Fibroblast of lung (primary cell): ENCODE measurements around the gene RINL. TPM values are rescaled to one million over a fixed set of nuclear protein-coding genes. Genes with fewer than 3 reads are reported as not detected.

Experiments used
- DNase-seq, 2 donors: peaks; one replicate each; pipeline versions ENCODE4 v3.0.0 to v3.0.0-alpha.2; 2010; ENCODE audit warnings: low read depth in 2 of 2
- H2AFZ ChIP-seq: 2 replicates; pipeline ENCODE4 v1.5.1; 2012; ENCODE audit warnings: low read length, control low read depth, inconsistent platforms
- H3K27ac ChIP-seq: 2 replicates; pipeline ENCODE4 v1.5.1; 2011; ENCODE audit warnings: low read length, control low read depth; ENCODE audit not compliant: insufficient read depth
- H3K27me3 ChIP-seq: 2 replicates; pipeline ENCODE4 v1.5.1; 2011; ENCODE audit warnings: mild to moderate bottlenecking, low read length; ENCODE audit not compliant: control insufficient read depth, insufficient read depth
- H3K36me3 ChIP-seq: 2 replicates; pipeline ENCODE4 v1.5.1; 2011; ENCODE audit warnings: low read length; ENCODE audit not compliant: control insufficient read depth, insufficient read depth
- H3K4me1 ChIP-seq: 2 replicates; pipeline ENCODE4 v1.5.1; 2011; ENCODE audit warnings: low read length; ENCODE audit not compliant: control insufficient read depth, insufficient read depth; ENCODE audit errors: extremely low read depth
- H3K4me2 ChIP-seq: 2 replicates; pipeline ENCODE4 v1.5.1; 2011; ENCODE audit warnings: low read length, control low read depth; ENCODE audit not compliant: insufficient read depth; ENCODE audit errors: extremely low read depth
- H3K4me3 ChIP-seq, 4 experiments: fragments of 200-600 bp in 1 of 4; sonication (generic) in 1 of 4; replicated peaks in 1 of 4; 2 replicates each; pipeline ENCODE4 v1.5.1; 2011 to 2016; ENCODE audit warnings: low read length in 4 of 4, low read depth in 3 of 4, mild to moderate bottlenecking in 3 of 4, control low read depth in 2 of 4, inconsistent platforms in 1 of 4, mixed read lengths in 1 of 4; ENCODE audit not compliant: insufficient read depth in 1 of 4; ENCODE audit errors: control extremely low read depth in 1 of 4
- H3K79me2 ChIP-seq: 2 replicates; pipeline ENCODE4 v1.5.1; 2012; ENCODE audit warnings: mild to moderate bottlenecking, low read length, inconsistent platforms; ENCODE audit not compliant: control insufficient read depth, insufficient read depth
- H3K9ac ChIP-seq: 2 replicates; pipeline ENCODE4 v1.5.1; 2011; ENCODE audit warnings: mild to moderate bottlenecking, low read length, control low read depth; ENCODE audit not compliant: insufficient read depth
- H3K9me3 ChIP-seq: 2 replicates; pipeline ENCODE4 v1.5.1; 2012; ENCODE audit warnings: low read depth, low read length; ENCODE audit not compliant: control insufficient read depth, insufficient read depth
- H4K20me1 ChIP-seq: 2 replicates; pipeline ENCODE4 v1.5.1; 2011; ENCODE audit warnings: low read length; ENCODE audit not compliant: control insufficient read depth, insufficient read depth; ENCODE audit errors: extremely low read depth
- EZH2 ChIP-seq: IDR thresholded peaks from 2 replicates; pipeline ENCODE4 v1.5.1; 2012; ENCODE audit warnings: low read length, control low read depth, mild to moderate bottlenecking; ENCODE audit errors: missing control alignments
- polyA plus RNA-seq, 2 donors: library from polyadenylated mRNA; depleted of rRNA in 1 of 2; stranded (reverse) in 1 of 2; unstranded in 1 of 2; fragments of >200 nt; gene quantifications; 2 replicates each; pipeline ENCODE4 v1.2.1, GENCODE V29; 2011 to 2012; ENCODE audit warnings: missing spikeins in 1 of 2
- total RNA-seq: library from RNA; depleted of rRNA; stranded (reverse); fragments of >200 nt; gene quantifications from 2 replicates; pipeline ENCODE4 v1.2.1, GENCODE V29; 2014
- TF ChIP-seq, protein P1 (sequence below), 2 donors: IDR thresholded peaks in 1 of 2; conservative IDR thresholded peaks in 1 of 2; 1 replicate in 1 of 2; 2 replicates in 1 of 2; pipeline ENCODE4 v1.5.1; 2011 to 2012; ENCODE audit warnings: low read length in 2 of 2, control low read depth in 1 of 2, inconsistent platforms in 1 of 2, low read depth in 1 of 2, mild to moderate bottlenecking in 1 of 2

Gene RINL
- total and polyA plus RNA-seq, 2 donors (not counting 1 experiment from before 2014, with no cell fraction given) = 0.59 to 3.5 TPM

- peaks cover 11% of the 10 kb centered on the region for H3K4me1 ChIP-seq
- peaks cover 42% of the 10 kb centered on the region for H3K79me2 ChIP-seq
- H3K27ac ChIP-seq = no peak overlapping the region
- peak in 1 of 2 donors; percentile 37 for DNase-seq
- peaks cover 59% of the 10 kb centered on the region for H3K36me3 ChIP-seq
- H3K4me2 ChIP-seq = no peak overlapping the region
- TF ChIP-seq, protein P1, sequence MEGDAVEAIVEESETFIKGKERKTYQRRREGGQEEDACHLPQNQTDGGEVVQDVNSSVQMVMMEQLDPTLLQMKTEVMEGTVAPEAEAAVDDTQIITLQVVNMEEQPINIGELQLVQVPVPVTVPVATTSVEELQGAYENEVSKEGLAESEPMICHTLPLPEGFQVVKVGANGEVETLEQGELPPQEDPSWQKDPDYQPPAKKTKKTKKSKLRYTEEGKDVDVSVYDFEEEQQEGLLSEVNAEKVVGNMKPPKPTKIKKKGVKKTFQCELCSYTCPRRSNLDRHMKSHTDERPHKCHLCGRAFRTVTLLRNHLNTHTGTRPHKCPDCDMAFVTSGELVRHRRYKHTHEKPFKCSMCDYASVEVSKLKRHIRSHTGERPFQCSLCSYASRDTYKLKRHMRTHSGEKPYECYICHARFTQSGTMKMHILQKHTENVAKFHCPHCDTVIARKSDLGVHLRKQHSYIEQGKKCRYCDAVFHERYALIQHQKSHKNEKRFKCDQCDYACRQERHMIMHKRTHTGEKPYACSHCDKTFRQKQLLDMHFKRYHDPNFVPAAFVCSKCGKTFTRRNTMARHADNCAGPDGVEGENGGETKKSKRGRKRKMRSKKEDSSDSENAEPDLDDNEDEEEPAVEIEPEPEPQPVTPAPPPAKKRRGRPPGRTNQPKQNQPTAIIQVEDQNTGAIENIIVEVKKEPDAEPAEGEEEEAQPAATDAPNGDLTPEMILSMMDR (conservative IDR thresholded peaks at IDR 0.05 in 1 of 2, IDR thresholded peaks at IDR 0.05 in 1 of 2; ENCODE audit: low read depth in 1 of 2, low read length in 2 of 2) = no peak
- TF ChIP-seq EZH2 = no peak
- no peak overlapping the region for H3K4me3 ChIP-seq
- H3K9ac ChIP-seq = no peak overlapping the region
- no peaks in the 10 kb centered on the region for H3K27me3 ChIP-seq
- no peaks in the 10 kb centered on the region for H4K20me1 ChIP-seq
- H2AFZ ChIP-seq = no peak overlapping the region
- no peaks in the 10 kb centered on the region for H3K9me3 ChIP-seq
Observed at GRCh38 chr19:38839816-38840582, 38.1 kb downstream of the RINL start.

DNA sequence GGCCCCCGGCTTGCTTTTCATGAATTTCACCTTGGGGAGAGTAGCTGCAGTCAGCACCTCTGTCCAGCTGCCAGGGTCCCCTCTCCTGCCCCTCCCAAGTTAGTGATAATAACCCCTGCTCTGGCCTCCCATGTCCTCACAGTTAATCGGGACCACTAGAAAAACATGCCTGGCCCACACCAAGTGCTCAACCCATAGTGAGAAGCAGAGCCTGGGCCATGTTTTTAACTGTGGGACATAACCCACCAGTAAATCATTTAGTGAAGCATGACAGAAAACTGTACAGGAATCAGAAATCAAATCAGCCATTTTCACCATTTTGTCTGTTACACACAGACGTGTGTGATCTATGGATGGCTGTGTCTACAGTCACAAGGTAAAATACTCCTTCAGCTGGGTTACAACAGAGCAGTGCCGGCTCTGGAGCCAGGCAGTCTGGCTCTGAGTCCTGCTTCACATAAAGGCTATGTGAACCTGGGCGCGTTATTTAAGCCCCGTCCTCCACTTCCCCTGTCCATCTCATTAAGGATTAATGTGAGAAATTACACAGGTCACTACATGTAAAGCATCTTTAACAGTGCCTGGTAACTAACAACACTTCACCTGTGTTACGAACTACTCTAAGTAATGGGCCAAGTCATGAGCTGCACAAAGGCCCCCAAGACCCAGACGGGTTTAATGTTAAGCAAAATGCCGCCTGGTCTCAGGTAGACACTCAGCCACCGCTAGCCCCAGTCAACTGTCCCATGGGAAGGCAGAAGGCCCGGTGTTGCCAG, 38.9 kb downstream of the RINL start:
- TF ChIP-seq, protein P1 (conservative IDR thresholded peaks at IDR 0.05 in 1 of 2, IDR thresholded peaks at IDR 0.05 in 1 of 2; ENCODE audit: low read depth in 1 of 2, low read length in 2 of 2) = no peak
- no peak overlapping the region for H2AFZ ChIP-seq
- H3K9me3 ChIP-seq = no peaks in the 10 kb centered on the region
- H3K27ac ChIP-seq = no peak overlapping the region
- H3K9ac ChIP-seq = no peak overlapping the region
- peaks cover 35% of the 10 kb centered on the region for H3K79me2 ChIP-seq
- peaks cover 11% of the 10 kb centered on the region for H3K4me1 ChIP-seq
- H3K4me2 ChIP-seq = no peak overlapping the region
- H3K27me3 ChIP-seq = no peaks in the 10 kb centered on the region
- peaks cover 56% of the 10 kb centered on the region for H3K36me3 ChIP-seq
- DNase-seq = no peak
- H4K20me1 ChIP-seq = no peaks in the 10 kb centered on the region
- H3K4me3 ChIP-seq = no peak overlapping the region

DNA sequence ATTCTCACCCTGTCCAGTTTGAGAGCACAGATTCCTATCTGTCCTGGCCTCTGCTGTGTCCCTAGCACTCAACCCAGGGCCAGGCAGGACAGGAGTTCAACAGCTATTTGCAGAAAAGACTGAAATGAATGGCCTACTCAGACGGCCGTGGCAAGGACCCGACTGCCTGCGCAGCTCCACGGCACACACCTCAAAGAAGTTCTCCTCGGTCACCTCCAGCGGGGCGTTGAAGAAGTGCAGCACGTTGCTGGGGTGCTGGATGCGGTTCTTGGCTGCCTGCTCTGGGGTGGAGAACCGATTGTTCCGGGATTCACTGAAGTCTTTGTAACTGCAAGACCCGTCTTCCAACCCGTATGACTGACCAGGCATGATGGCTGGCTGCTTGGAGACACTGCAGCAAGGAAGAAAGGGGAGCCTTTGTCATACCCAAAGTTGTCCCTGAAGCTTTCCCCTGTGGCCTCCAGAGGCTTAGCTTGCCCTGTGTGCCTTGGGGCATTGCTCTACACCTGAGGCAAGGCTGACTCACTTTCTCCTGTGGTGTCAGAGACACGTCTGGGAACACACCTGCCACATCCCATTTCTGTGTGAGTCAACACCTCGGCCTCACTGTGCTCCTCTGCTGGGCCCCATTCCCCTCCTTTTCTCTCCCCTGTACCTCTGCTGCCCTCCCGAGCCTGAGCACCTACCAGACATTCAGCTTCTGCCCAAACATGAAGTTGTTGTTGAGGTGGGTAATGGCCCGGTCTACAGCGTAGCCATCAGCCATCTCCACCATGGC, 39.7 kb downstream of the RINL start:
- no peaks in the 10 kb centered on the region for H3K9me3 ChIP-seq
- no peak for DNase-seq
- H2AFZ ChIP-seq = no peak overlapping the region
- TF ChIP-seq EZH2 = no peak
- TF ChIP-seq, protein P1 (conservative IDR thresholded peaks at IDR 0.05 in 1 of 2, IDR thresholded peaks at IDR 0.05 in 1 of 2; ENCODE audit: low read depth in 1 of 2, low read length in 2 of 2) = no peak
- no peaks in the 10 kb centered on the region for H4K20me1 ChIP-seq
- peaks cover 11% of the 10 kb centered on the region for H3K4me1 ChIP-seq
- H3K36me3 ChIP-seq = peaks cover 49% of the 10 kb centered on the region
- H3K79me2 ChIP-seq = peaks cover 27% of the 10 kb centered on the region
- H3K9ac ChIP-seq = no peak overlapping the region
- no peak overlapping the region for H3K4me3 ChIP-seq
- H3K4me2 ChIP-seq = no peak overlapping the region
- H3K27me3 ChIP-seq = no peaks in the 10 kb centered on the region
- H3K27ac ChIP-seq = no peak overlapping the region
